B cell (primary cell): ENCODE measurements around the gene NRP1. TPM values are rescaled to one million over a fixed set of nuclear protein-coding genes. Genes with fewer than 3 reads are reported as not detected.

Experiments
- ATAC-seq: fragments of 200-7000 bp; cut with Tn5 transposase; one replicate; pipeline ENCODE4 v1.10.0; 2021; ENCODE audit warnings: low read depth, mild to moderate bottlenecking, moderate number of reproducible peaks, moderate library complexity
- CTCF ChIA-PET: fragments of 350-600 bp; sonication (Branson Sonifier 250); formaldehyde crosslinking; loops from one replicate; lab custom pipeline; 2021; ENCODE audit warnings: antibody characterized with exemption, inconsistent platforms; lab: Charles Lee
- POLR2A ChIA-PET: fragments of 350-600 bp; sonication (Branson Sonifier 250); formaldehyde crosslinking; loops from one replicate; lab custom pipeline; 2021; ENCODE audit warnings: antibody characterized with exemption; lab: Charles Lee
- DNase-seq: peaks from one replicate; pipeline ENCODE4 v3.0.0; 2013
- H2AFZ ChIP-seq: 2 replicates; pipeline ENCODE4 v1.6.1; 2012; ENCODE audit warnings: mild to moderate bottlenecking, low read depth, low read length; ENCODE audit not compliant: insufficient read depth, poor library complexity, severe bottlenecking
- H3K27ac ChIP-seq, 2 donors: 1 replicate in 1 of 2; 2 replicates in 1 of 2; pipeline ENCODE4 v1.5.1; 2012 to 2013; ENCODE audit warnings: low read length in 2 of 2, mild to moderate bottlenecking in 2 of 2, moderate library complexity in 1 of 2
- H3K27me3 ChIP-seq, 4 experiments: fragments of 200-600 bp in 1 of 4; sonication (generic) in 1 of 4; replicated peaks in 1 of 4; 1 replicate in 2 of 4; 2 replicates in 2 of 4; pipeline versions ENCODE4 v1.6.1 to v1.7.0; 2013 to 2016; ENCODE audit warnings: low read length in 3 of 4, mild to moderate bottlenecking in 2 of 4, mixed read lengths in 1 of 4, moderate library complexity in 1 of 4; ENCODE audit not compliant: insufficient read depth in 4 of 4, control insufficient read depth in 3 of 4; ENCODE audit errors: control extremely low read depth in 1 of 4
- H3K36me3 ChIP-seq, 2 experiments: replicated peaks in 1 of 2; 1 replicate in 1 of 2; 2 replicates in 1 of 2; pipeline versions ENCODE4 v1.6.1 to v1.7.1; 2013; ENCODE audit warnings: low read length in 1 of 2; ENCODE audit not compliant: insufficient read depth in 2 of 2, control insufficient read depth in 1 of 2; ENCODE audit errors: control extremely low read depth in 1 of 2, extremely low read depth in 1 of 2
- H3K4me1 ChIP-seq, 2 donors: fragments of 200-600 bp in 1 of 2; sonication (generic) in 1 of 2; 1 replicate in 1 of 2; 2 replicates in 1 of 2; pipeline versions ENCODE4 v1.5.1 to v1.6.1; 2013 to 2017; ENCODE audit warnings: low read length in 2 of 2; ENCODE audit not compliant: control insufficient read depth in 2 of 2, insufficient read depth in 2 of 2
- H3K4me2 ChIP-seq: replicated peaks from 2 replicates; pipeline ENCODE3; 2012; ENCODE audit warnings: mild to moderate bottlenecking, low read depth, low read length; ENCODE audit not compliant: poor library complexity, severe bottlenecking
- H3K4me3 ChIP-seq, 5 experiments: fragments of 200-600 bp in 1 of 5; sonication (generic) in 1 of 5; 1 replicate in 3 of 5; 2 replicates in 2 of 5; pipeline versions ENCODE4 v1.5.1 to v1.7.0; 2011 to 2016; ENCODE audit warnings: low read length in 4 of 5, mild to moderate bottlenecking in 4 of 5, low read depth in 2 of 5, control low read depth in 1 of 5, moderate library complexity in 1 of 5; ENCODE audit not compliant: insufficient read depth in 1 of 5; ENCODE audit errors: control extremely low read depth in 1 of 5, extremely low read depth in 1 of 5
- H3K79me2 ChIP-seq: fragments of 200-600 bp; sonication (generic); one replicate; pipeline ENCODE4 v1.6.0; 2016; ENCODE audit warnings: low read length; ENCODE audit not compliant: control insufficient read depth, insufficient read depth
- H3K9ac ChIP-seq: fragments of 200-600 bp; sonication (generic); 2 replicates; pipeline ENCODE4 v1.6.1; 2017; ENCODE audit warnings: mild to moderate bottlenecking, low read length, moderate library complexity
- H3K9me3 ChIP-seq, 3 donors: one replicate each; pipeline versions ENCODE4 v1.6.1 to v1.7.1; 2013; ENCODE audit warnings: low read length in 2 of 3; ENCODE audit not compliant: control insufficient read depth in 2 of 3, insufficient read depth in 1 of 3; ENCODE audit errors: control extremely low read depth in 1 of 3
- H4K20me1 ChIP-seq: 2 replicates; pipeline ENCODE4 v1.6.0; 2012; ENCODE audit warnings: mild to moderate bottlenecking, low read length; ENCODE audit not compliant: insufficient read depth, control insufficient read depth, poor library complexity, severe bottlenecking
- H3K27ac Mint-ChIP-seq: one replicate; pipeline ENCODE4 v1.8.0; 2021; ENCODE audit warnings: mixed read lengths
- H3K27me3 Mint-ChIP-seq: one replicate; pipeline ENCODE4 v1.8.0; 2021; ENCODE audit warnings: mixed read lengths
- H3K4me1 Mint-ChIP-seq: one replicate; pipeline ENCODE4 v1.8.0; 2021; ENCODE audit warnings: mixed read lengths
- H3K4me3 Mint-ChIP-seq: one replicate; pipeline ENCODE4 v1.8.0; 2021; ENCODE audit warnings: mixed read lengths
- H3K9me3 Mint-ChIP-seq: one replicate; pipeline ENCODE4 v1.8.0; 2022; ENCODE audit warnings: mixed read lengths; ENCODE audit not compliant: insufficient read depth
- EZH2 ChIP-seq: IDR thresholded peaks from 2 replicates; pipeline ENCODE4 v1.6.1; 2012; ENCODE audit warnings: borderline replicate concordance, low read depth, mild to moderate bottlenecking, moderate library complexity, low read length; ENCODE audit not compliant: insufficient read depth, poor library complexity, severe bottlenecking
- WGBS: methylation state at CpG from one replicate; pipeline ENCODE4 v1.1.5; 2013; ENCODE audit warnings: missing lambda C conversion rate; ENCODE audit not compliant: insufficient coverage; 5-methylcytosine and 5-hydroxymethylcytosine counted together
- intact Hi-C: fragments of 100-400 bp; cut with micrococcal nuclease; formaldehyde crosslinking; loops from one replicate; pipeline ENCODE4 v1.10.0; 2022
- polyA plus RNA-seq: library from polyadenylated mRNA; depleted of rRNA; stranded (reverse); fragments of >200 nt; gene quantifications from 2 replicates; pipeline ENCODE4 v1.2.3, GENCODE V29; 2012
- total RNA-seq, 2 donors: library from RNA; stranded (reverse); fragments of 120-200 nt in 1 of 2; gene quantifications; 1 replicate in 1 of 2; 2 replicates in 1 of 2; pipeline versions ENCODE4 v1.2.3 to v1.2.4, GENCODE V29; 2013 to 2022
- TF ChIP-seq, protein P1 (sequence below): fragments of 200-600 bp; IDR thresholded peaks from one replicate; pipeline ENCODE4 v1.8.0; 2022; ENCODE audit warnings: antibody characterized with exemption, mild to moderate bottlenecking

The NRP1 gene
- total and polyA plus RNA-seq, 2 donors (not counting 1 experiment from before 2014, with no cell fraction given) = 0.34 TPM; not detected in 1

GRCh38 chr10:33263453-33263852, 71.0 kb downstream of the NRP1 start:
- no peaks in the 10 kb centered on the region for H4K20me1 ChIP-seq
- no peak for ATAC-seq
- intact Hi-C loops = no loop called here
- H3K9me3 Mint-ChIP-seq = no peaks in the 10 kb centered on the region
- H3K27ac Mint-ChIP-seq = no peak overlapping the region
- 87% methylated on average over 3 of the region's 4 CpGs for WGBS
- ChIA-PET POLR2A (no interaction called here), CTCF (interaction anchor here (0.6 kb wide), 1 partner anchor 1953 kb away, joined by 3 read pairs; no protein-coding TSS in a partner anchor)
- H3K4me1 ChIP-seq = no peaks in the 10 kb centered on the region
- H3K4me2 ChIP-seq = no peak overlapping the region
- H3K27me3 ChIP-seq = no peaks in the 10 kb centered on the region
- H3K4me3 Mint-ChIP-seq = no peak overlapping the region
- H3K79me2 ChIP-seq = no peaks in the 10 kb centered on the region
- no peaks in the 10 kb centered on the region for H3K36me3 ChIP-seq
- no peak overlapping the region for H3K4me3 ChIP-seq
- peaks cover 11% of the 10 kb centered on the region for H3K27me3 Mint-ChIP-seq
- no peak for DNase-seq
- H3K4me1 Mint-ChIP-seq = no peaks in the 10 kb centered on the region
- no peak overlapping the region for H3K27ac ChIP-seq
- TF ChIP-seq, protein P1, sequence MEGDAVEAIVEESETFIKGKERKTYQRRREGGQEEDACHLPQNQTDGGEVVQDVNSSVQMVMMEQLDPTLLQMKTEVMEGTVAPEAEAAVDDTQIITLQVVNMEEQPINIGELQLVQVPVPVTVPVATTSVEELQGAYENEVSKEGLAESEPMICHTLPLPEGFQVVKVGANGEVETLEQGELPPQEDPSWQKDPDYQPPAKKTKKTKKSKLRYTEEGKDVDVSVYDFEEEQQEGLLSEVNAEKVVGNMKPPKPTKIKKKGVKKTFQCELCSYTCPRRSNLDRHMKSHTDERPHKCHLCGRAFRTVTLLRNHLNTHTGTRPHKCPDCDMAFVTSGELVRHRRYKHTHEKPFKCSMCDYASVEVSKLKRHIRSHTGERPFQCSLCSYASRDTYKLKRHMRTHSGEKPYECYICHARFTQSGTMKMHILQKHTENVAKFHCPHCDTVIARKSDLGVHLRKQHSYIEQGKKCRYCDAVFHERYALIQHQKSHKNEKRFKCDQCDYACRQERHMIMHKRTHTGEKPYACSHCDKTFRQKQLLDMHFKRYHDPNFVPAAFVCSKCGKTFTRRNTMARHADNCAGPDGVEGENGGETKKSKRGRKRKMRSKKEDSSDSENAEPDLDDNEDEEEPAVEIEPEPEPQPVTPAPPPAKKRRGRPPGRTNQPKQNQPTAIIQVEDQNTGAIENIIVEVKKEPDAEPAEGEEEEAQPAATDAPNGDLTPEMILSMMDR = no peak
- TF ChIP-seq EZH2 = no peak
- H3K9me3 ChIP-seq = no peaks in the 10 kb centered on the region
- no peak overlapping the region for H3K9ac ChIP-seq
- H2AFZ ChIP-seq = no peak overlapping the region

DNA sequence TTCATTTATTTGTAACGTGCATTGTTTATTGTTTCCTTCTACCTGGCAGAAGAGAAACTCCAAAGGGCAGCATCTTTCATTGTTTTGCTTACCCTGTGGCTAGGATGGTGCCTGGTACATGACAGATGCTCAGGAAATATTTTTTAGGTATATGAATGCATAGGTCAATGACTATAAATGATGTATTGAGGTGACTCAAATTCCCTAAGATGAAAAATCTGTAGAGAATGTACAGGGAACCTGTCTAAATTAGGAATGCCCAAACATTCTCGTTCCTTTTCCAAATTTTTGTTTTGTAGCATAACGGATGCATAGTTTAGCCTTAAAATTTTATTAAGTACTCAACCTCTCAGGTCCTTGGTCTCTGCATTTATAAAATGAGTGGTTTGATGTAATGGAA, 71.6 kb downstream of the NRP1 start:
- no peak for ATAC-seq
- no peaks in the 10 kb centered on the region for H3K4me1 Mint-ChIP-seq
- Histone ChIP-seq H3K4me3 (no peak overlapping the region), H4K20me1 (no peaks in the 10 kb centered on the region), H2AFZ (no peak overlapping the region), H3K79me2 (no peaks in the 10 kb centered on the region), H3K36me3 (no peaks in the 10 kb centered on the region), H3K27me3 (no peaks in the 10 kb centered on the region), H3K9ac (no peak overlapping the region), H3K9me3 (no peaks in the 10 kb centered on the region), H3K4me1 (no peaks in the 10 kb centered on the region), H3K4me2 (no peak overlapping the region), H3K27ac (no peak overlapping the region)
- H3K4me3 Mint-ChIP-seq = no peak overlapping the region
- peaks cover 11% of the 10 kb centered on the region for H3K27me3 Mint-ChIP-seq
- H3K27ac Mint-ChIP-seq = no peak overlapping the region
- POLR2A ChIA-PET = no interaction called here
- no peak for DNase-seq
- no CpG with 5 or more reads among the region's 3 CpGs for WGBS
- CTCF ChIA-PET = interaction anchor here (0.6 kb wide), 1 partner anchor 1953 kb away, joined by 3 read pairs; no protein-coding TSS in a partner anchor
- intact Hi-C loops = no loop called here
- no peaks in the 10 kb centered on the region for H3K9me3 Mint-ChIP-seq
- no peak for TF ChIP-seq EZH2
- TF ChIP-seq, protein P1 = no peak
